ENCODE measurements around the gene SOCS1. TPM values are rescaled to one million over a fixed set of nuclear protein-coding genes. Genes with fewer than 3 reads are reported as not detected.

Gene SOCS1
- total RNA-seq, 1 donor from 2014 or later: 76.2 TPM

DNA sequence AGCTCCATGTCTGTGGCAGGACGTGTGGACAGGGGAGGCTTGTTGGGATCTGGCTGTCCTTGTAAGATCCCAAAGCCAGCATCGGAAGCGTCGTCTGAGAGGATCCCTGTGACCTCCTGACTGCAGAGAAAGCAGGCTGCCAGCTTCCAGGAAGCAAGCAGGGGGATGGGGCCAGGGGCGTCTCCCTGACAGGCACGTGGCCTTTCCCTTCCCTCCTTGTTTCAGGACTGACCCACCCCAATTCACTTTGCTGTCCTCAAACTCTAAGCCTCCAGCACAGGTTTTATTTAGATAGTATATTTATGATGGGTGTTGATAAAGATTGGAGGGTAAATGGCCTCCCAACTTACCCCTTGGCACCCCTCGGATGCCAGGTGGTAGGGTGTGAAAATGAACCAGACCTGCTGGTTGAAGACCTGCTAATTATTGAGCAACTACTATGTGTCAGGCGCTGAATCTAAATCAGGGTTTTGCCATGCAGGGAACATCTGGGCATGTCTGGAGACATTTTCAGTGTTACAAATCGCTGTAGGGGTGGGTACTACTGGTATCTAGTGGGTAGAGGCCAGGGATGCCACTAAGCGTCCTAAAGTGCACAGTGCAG, 24.5 kb downstream of the SOCS1 start:
- Mint-ChIP-seq H3K27me3 (no peaks in the 10 kb centered on the region), H3K27ac (peak overlapping the region; percentile 24), H3K9me3 (no peaks in the 10 kb centered on the region), H3K4me3 (no peak overlapping the region), H3K36me3 (ENCODE audit: low read depth) (no peaks in the 10 kb centered on the region), H3K4me1 (peaks cover 46% of the 10 kb centered on the region)
- DNase-seq: no peak
- no peak for ATAC-seq (ENCODE audit: low read depth)
- ChIA-PET POLR2A (interaction anchor here (0.8 to 2.7 kb wide), 3 partner anchors 11 to 25 kb away, joined by 4 to 9 read pairs (median 5); partner anchors contain the start of gene SOCS1), CTCF (no interaction called here)
- TF ChIP-seq, protein P1, sequence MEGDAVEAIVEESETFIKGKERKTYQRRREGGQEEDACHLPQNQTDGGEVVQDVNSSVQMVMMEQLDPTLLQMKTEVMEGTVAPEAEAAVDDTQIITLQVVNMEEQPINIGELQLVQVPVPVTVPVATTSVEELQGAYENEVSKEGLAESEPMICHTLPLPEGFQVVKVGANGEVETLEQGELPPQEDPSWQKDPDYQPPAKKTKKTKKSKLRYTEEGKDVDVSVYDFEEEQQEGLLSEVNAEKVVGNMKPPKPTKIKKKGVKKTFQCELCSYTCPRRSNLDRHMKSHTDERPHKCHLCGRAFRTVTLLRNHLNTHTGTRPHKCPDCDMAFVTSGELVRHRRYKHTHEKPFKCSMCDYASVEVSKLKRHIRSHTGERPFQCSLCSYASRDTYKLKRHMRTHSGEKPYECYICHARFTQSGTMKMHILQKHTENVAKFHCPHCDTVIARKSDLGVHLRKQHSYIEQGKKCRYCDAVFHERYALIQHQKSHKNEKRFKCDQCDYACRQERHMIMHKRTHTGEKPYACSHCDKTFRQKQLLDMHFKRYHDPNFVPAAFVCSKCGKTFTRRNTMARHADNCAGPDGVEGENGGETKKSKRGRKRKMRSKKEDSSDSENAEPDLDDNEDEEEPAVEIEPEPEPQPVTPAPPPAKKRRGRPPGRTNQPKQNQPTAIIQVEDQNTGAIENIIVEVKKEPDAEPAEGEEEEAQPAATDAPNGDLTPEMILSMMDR (IDR thresholded peaks at IDR 0.05): no peak
- intact Hi-C loops (cut with micrococcal nuclease): no loop called here

DNA sequence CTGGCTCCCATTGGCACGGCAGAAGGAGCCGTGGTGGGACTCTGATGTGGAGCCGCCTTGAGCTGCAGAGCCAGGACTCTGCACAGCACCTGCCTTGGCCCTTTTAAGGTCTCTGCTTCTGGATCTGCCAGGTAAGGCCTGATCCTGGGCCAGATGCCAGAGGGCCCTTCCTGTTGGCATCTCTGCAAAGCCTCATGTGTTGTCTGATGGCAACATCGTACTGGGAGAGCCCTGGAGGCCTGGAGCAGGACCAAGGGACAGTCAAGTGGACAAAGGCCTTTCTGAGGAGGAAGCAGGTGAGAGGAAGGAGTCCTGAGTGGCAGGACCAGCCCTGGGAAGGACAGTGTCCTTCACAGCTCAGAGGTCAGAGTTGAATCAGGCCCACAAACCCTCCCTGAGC, 26.1 kb downstream of the SOCS1 start:
- H3K36me3 Mint-ChIP-seq (ENCODE audit: low read depth): no peaks in the 10 kb centered on the region
- DNase-seq (no peak), ATAC-seq (ENCODE audit: low read depth) (no peak)
- POLR2A ChIA-PET: interaction anchor here (0.7 to 2.7 kb wide), 2 partner anchors 27 to 259 kb away, joined by 3 to 9 read pairs; partner anchors contain the start of gene SOCS1
- no peaks in the 10 kb centered on the region for H3K9me3 Mint-ChIP-seq
- CTCF ChIA-PET: interaction anchor here (1.0 kb wide), 1 partner anchor 12 kb away, joined by 3 read pairs; no protein-coding TSS in a partner anchor
- intact Hi-C loops (cut with micrococcal nuclease): no loop called here
- H3K4me1 Mint-ChIP-seq: peaks cover 61% of the 10 kb centered on the region
- TF ChIP-seq, protein P1 (IDR thresholded peaks at IDR 0.05): no peak
- H3K27me3 Mint-ChIP-seq: no peaks in the 10 kb centered on the region
- H3K4me3 Mint-ChIP-seq: no peak overlapping the region
- no peak overlapping the region for H3K27ac Mint-ChIP-seq

DNA sequence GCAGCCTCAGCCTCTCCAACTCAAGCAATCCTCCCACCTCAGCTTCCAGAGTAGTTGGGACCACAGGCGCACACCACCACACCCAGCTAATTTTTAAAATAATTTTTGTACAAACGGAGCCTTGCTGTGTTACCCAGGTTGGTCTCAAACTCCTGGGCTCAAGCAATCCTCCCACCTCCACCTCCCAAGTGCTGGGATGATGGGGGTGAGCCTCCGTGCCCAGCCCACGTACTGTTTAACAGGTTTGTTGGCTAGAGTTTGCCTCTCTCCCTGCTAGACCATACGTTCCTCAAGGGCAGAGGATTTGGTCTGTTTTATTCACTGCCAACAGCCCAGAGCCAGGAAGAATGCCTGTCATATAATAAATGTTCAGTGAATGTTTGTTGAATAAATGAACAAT, 26.6 kb downstream of the SOCS1 start:
- ATAC-seq (ENCODE audit: low read depth) (no peak), DNase-seq (no peak)
- no peaks in the 10 kb centered on the region for H3K9me3 Mint-ChIP-seq
- ChIA-PET CTCF (interaction anchor here (1.0 kb wide), 1 partner anchor 11 kb away, joined by 3 read pairs; no protein-coding TSS in a partner anchor), POLR2A (interaction anchor here (0.6 to 2.7 kb wide), 3 partner anchors 22 to 258 kb away, joined by 3 to 9 read pairs (median 3); partner anchors contain the start of gene SOCS1)
- peak overlapping the region; percentile 26 for H3K27ac Mint-ChIP-seq
- intact Hi-C loops (cut with micrococcal nuclease): no loop called here
- H3K4me1 Mint-ChIP-seq: peaks cover 62% of the 10 kb centered on the region
- H3K27me3 Mint-ChIP-seq: no peaks in the 10 kb centered on the region
- TF ChIP-seq, protein P1 (IDR thresholded peaks at IDR 0.05): no peak
- no peak overlapping the region for H3K4me3 Mint-ChIP-seq
- no peaks in the 10 kb centered on the region for H3K36me3 Mint-ChIP-seq (ENCODE audit: low read depth)

DNA sequence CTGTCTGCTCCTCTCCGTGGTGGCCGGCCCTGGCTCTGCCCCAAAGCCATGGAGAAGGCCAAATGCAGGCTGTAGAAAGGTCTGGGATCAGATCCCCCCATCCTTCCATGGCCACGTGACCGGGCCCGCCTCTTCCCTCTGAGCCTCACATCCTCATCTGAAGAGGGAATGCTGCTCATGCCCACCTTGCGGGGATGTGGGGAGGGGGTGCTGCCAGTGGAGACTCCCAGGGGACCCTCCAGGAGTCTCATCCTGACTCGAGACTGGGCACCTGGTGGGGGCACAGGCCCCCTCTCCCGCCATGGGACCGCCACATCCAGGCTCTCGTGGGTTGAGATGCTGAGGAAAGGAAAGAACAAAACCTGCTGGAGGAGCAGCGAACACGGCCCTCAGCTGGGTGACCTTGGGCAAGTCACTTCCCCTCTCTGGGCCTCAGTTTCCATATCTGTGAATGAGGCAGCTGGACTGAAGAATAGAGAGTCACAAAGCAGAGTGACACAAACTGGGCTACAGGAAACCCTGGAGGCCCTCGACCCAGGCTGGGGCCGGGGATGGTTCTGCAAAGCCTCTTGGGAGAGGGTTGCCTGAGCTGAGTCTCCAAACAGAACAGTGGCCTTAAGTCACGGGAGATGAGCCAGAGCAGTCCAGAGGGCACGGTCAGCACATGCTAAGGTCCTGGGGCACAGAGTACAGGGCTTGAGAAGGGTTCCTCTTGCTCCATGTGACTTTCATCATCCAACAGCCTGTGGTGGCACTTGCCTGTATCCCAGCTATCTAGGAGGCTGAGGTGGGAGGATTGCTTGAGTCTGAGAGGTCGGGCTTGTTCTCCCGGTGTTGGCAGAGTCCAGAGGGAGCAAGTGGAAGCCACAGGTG, 30.1 kb downstream of the SOCS1 start:
- Mint-ChIP-seq H3K36me3 (ENCODE audit: low read depth) (no peaks in the 10 kb centered on the region), H3K27ac (peak overlapping the region; percentile 83), H3K4me3 (peak overlapping the region; percentile 69), H3K27me3 (no peaks in the 10 kb centered on the region), H3K9me3 (no peaks in the 10 kb centered on the region), H3K4me1 (peaks cover 40% of the 10 kb centered on the region)
- ATAC-seq (ENCODE audit: low read depth): no peak
- no peak for DNase-seq
- TF ChIP-seq, protein P1 (IDR thresholded peaks at IDR 0.05): no peak
- intact Hi-C loops (cut with micrococcal nuclease): loop anchor here (1.0 to 2.0 kb wide), 7 partner anchors 7 to 147 kb away; no protein-coding TSS in a partner anchor
- ChIA-PET POLR2A (interaction anchor here (0.6 to 4.2 kb wide), 25 partner anchors 9 to 260 kb away, joined by 3 to 79 read pairs (median 8); partner anchors contain the start of gene SOCS1), CTCF (interaction anchor here (0.9 to 2.1 kb wide), 4 partner anchors 29 to 148 kb away, joined by 3 to 21 read pairs (median 4); partner anchors contain the start of gene SOCS1)

All from activated B cell treated with CpG ODN at 0.5 μM for 24 hours (primary cell).